Airway epithelial cell (primary cell): ENCODE data around the gene RHOT2. TPM values are rescaled to one million over a fixed set of nuclear protein-coding genes. Genes with fewer than 3 reads are reported as not detected.

ENCODE experiments used
- total RNA-seq: library from RNA; depleted of rRNA; stranded (reverse); fragments of >200 nt; gene quantifications from 2 replicates; pipeline ENCODE4 v1.2.3, GENCODE V29; 2015

Gene RHOT2
- total RNA-seq, result 57.4 and 65.5 TPM in 2 replicates

GRCh38 chr16:667780-668518, at the start of gene RHOT2:
TSS of gene RHOT2 (plus strand) at chr16:668132. CDS start at chr16:668200, 68 bp downstream.

DNA sequence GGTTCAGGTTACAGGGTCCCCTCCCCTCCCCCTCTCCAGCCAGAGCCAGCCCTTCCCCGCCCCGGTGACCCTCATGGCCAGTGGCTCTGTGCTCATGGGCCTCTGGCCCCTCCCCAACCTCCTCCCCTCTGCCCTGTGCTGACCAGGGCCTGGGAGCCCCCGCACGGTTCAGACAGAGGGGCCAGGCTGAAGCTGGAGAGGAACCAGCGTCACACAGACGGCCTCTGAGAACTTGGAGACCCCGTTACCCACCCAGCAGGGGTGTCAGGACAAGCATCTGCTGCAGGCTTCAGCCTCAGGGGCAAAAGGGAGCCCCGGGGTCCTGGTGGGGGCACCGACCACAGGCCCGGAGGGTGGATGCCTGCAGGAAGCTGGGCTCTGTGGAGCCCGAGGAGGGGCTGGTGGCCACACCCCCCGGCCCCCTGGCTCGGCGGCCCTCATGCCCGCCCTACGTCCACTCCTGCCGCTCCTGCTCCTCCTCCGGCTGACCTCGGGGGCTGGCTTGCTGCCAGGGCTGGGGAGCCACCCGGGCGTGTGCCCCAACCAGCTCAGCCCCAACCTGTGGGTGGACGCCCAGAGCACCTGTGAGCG, 37.0 kb upstream of the RHOT2 start, which contains the start of gene WFIKKN1:
TSS of gene WFIKKN1 (plus strand) at position 171 of the 591 bp plus-strand sequence. CDS start at position 440, 269 bp downstream.

GRCh38 chr16:636206-637080, 31.5 kb upstream of the RHOT2 start, which contains the start of gene METTL26:
TSS of gene METTL26 (minus strand) at chr16:636305. CDS start at chr16:636290, 15 bp downstream.

GRCh38 chr16:641326-642188, 26.4 kb upstream of the RHOT2 start, which contains the start of gene MCRIP2:
TSS of gene MCRIP2 (plus strand) at chr16:641828. CDS start at chr16:641992, 164 bp downstream.

DNA sequence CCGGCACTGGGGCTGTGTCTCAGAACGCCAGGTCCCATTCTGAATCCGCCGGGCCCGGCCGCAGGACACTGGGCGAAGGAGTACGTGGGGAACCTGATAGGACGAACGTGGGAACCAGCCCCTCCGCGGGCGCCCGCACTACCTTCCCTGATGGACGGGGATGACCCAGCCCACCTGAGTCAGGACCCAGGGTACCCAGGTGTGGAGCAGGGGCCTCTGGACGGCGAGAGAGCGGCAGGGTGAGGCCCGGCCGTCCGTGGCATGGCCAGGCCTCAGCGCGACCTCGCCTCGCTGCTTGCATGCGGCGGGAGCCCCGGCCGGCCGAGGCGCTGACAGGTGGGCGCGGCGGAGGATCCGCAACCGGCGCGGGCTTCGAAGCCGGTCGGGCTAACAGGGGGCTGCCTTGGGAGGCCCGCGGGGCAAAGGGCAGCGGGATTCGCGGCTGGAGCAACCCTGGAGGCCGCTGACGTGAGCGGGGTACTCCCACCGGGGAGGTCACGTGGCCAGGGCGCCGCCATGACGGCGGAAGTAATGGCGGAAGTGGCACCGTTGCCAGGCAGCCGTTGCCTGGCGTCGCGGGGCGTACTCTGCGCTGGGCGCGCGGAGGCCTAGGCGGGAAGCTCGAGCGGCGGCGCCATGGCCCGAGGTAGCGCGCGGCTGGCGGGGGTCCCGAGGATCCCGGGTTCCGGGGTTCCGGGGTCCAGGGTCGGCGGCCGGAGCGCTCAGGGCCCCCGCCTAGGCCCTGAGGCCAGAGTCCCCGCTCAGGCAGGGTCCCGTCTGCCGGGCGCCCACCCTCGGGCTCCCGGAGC, 18.9 kb upstream of the RHOT2 start, which contains the start of gene WDR90:
TSS of gene WDR90 (plus strand) at position 585 of the 809 bp plus-strand sequence. CDS start at position 637, 52 bp downstream.

GRCh38 chr16:674968-675883, 7.3 kb downstream of the RHOT2 start, which contains the start of gene RHBDL1:
TSS of gene RHBDL1 (plus strand) at chr16:675671. CDS start at chr16:675791, 120 bp downstream.

GRCh38 chr16:679814-680624, 12.1 kb downstream of the RHOT2 start, which contains the start of gene STUB1:
TSS of gene STUB1 (plus strand) at chr16:680410. CDS start at chr16:680526, 116 bp downstream.

GRCh38 chr16:684071-684794, 16.3 kb downstream of the RHOT2 start, which contains the start of gene JMJD8:
TSS of gene JMJD8 (minus strand) at chr16:684334. CDS start at chr16:684319, 15 bp downstream.

DNA sequence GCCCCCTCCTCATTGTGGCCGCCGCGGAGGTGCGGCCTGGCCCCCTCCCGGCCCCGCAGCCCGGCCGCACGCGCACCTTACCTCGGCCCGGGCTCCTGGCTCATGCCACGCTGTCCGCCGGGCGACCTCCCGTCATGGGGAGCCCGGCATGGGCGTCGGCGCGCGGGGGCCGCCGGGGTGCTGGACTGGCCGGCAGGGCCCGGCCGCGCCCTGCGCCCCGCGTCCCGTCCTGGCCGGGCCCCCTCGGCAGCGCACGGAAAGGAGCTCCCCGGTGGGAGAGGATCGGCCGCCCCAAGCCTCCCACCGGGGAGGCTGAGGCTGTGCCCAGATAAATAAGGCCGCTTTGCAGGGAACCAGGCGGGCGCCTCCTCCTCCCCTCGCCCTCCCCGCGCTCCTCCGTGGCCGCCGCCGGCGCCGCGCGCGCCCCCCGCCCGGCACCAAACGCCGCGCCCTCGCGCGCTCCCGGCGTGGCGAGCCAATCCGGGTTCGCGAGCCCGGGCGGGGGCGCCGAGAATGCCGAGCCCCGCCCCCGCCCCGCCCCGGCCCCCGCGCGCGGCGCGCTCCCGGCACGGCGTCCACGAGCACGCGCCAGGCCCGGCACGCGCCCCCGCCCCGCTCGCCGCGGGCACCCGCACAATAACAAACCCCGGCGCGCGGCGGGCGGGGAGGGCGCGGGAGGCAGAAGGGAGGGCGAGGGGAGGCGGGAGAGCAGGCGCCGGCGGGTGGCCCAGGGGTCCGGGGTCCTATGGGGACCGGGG, 37.7 kb downstream of the RHOT2 start, which contains the start of gene FBXL16:
TSS of gene FBXL16 (minus strand) at position 371 of the 758 bp plus-strand sequence. CDS start 8,396 bp downstream, outside the sequence.

GRCh38 chr16:714558-715476, 46.9 kb downstream of the RHOT2 start, which contains the start of gene METRN:
TSS of gene METRN (plus strand) at chr16:715118. CDS start at chr16:715290, 172 bp downstream.

GRCh38 chr16:720990-721764, 53.2 kb downstream of the RHOT2 start, which contains the start of gene ANTKMT:
TSS of gene ANTKMT (plus strand) at chr16:721146. CDS start at chr16:721275, 129 bp downstream.

